HG02973 (cell line): ENCODE measurements around the gene DENND4C.
"Not testable (repeated sequence)": the region's sequence is repeated elsewhere in the genome, so short reads cannot be mapped to it uniquely, and the experiment has no call there.

ENCODE experiments used
- ATAC-seq: cut with Tn5 transposase; IDR thresholded peaks from one replicate; pipeline ENCODE4 v1.9.1; 2021; ENCODE audit warnings: moderate library complexity; ENCODE audit not compliant: unreplicated experiment

DENND4C gene

GRCh38 chr9:19408693-19409400 is 178.4 kb downstream of the DENND4C start, which contains the start of gene ACER2:
Gene ACER2 (plus strand): TSS chr9:19409009. CDS start chr9:19409085, 76 bp downstream.
- peak; percentile 89 for ATAC-seq

- peak; percentile 4 for ATAC-seq
Measured at GRCh38 chr9:19409401-19410194, 179.1 kb downstream of the DENND4C start.

- no peak for ATAC-seq
Measured at GRCh38 chr9:19410195-19410503, 179.7 kb downstream of the DENND4C start.

GRCh38 chr9:19410594-19410993 is 180.1 kb downstream of the DENND4C start:
- no peak for ATAC-seq

- ATAC-seq, result no peak
Measured at GRCh38 chr9:19411316-19411715, 180.8 kb downstream of the DENND4C start.

- ATAC-seq, result not testable (repeated sequence)
Measured at GRCh38 chr9:19413456-19413855, 183.0 kb downstream of the DENND4C start.

GRCh38 chr9:19416143-19416542 is 185.7 kb downstream of the DENND4C start:
- no peak for ATAC-seq

GRCh38 chr9:19420877-19421276 is 190.4 kb downstream of the DENND4C start:
- no peak for ATAC-seq
